ENCODE measurements around the gene OR4A15. TPM values are rescaled to one million over a fixed set of nuclear protein-coding genes. Genes with fewer than 3 reads are reported as not detected.

OR4A15 gene
- total and polyA plus RNA-seq, 10 of the 15 experiments (the other 5 are each of a cell fraction or from before 2014, with no cell fraction given), result not detected

GRCh38 chr11:55345306-55345705, 22.5 kb upstream of the OR4A15 start:
- DNase-seq (ENCODE audit: low read depth, low spot score) (no peak), FAIRE-seq (no peak), ATAC-seq (no peak)
- Histone ChIP-seq H3K79me2 (ENCODE audit: control insufficient read depth, insufficient read depth, low read length) (no peaks in the 10 kb centered on the region), H3K9me3 (replicated peaks; ENCODE audit: control insufficient read depth, insufficient read depth, low read length) (no peaks in the 10 kb centered on the region), H3K4me2 (ENCODE audit: control insufficient read depth, insufficient read depth) (no peak overlapping the region), H3K27ac (ENCODE audit: control insufficient read depth, insufficient read depth) (no peak overlapping the region), H2AFZ (ENCODE audit: control insufficient read depth, low read depth, low read length) (no peak overlapping the region), H3K36me3 (ENCODE audit: control insufficient read depth in 2 of 2, insufficient read depth in 2 of 2, low read length in 1 of 2) (no peaks in the 10 kb centered on the region), H3K9ac (ENCODE audit: control insufficient read depth, insufficient read depth, low read length) (no peak overlapping the region), H4K20me1 (ENCODE audit: control insufficient read depth, insufficient read depth) (no peaks in the 10 kb centered on the region), H3K4me3 (no peak overlapping the region), H3K4me1 (ENCODE audit: control insufficient read depth, insufficient read depth, low read length) (no peaks in the 10 kb centered on the region), H3K27me3 (replicated peaks in 1 of 2; ENCODE audit: control insufficient read depth in 2 of 2, insufficient read depth in 2 of 2, low read length in 1 of 2) (no peaks in the 10 kb centered on the region)
- TF ChIP-seq RUNX3 (IDR thresholded peaks at IDR 0.05; ENCODE audit: low read length), result no peak
- TF ChIP-seq SREBF1 (IDR thresholded peaks at IDR 0.05; ENCODE audit: low read length), result no peak
- no peak for TF ChIP-seq RFX5 (IDR thresholded peaks at IDR 0.05; ENCODE audit: low read depth, low read length)
- TF ChIP-seq ZZZ3 (IDR thresholded peaks at IDR 0.05; ENCODE audit: control insufficient read depth, insufficient read length, low read depth), result no peak
- TF ChIP-seq YBX1 (IDR thresholded peaks at IDR 0.05), result no peak
- no peak for TF ChIP-seq NR2C1 (IDR thresholded peaks at IDR 0.05)
- no peak for TF ChIP-seq USF2 (IDR thresholded peaks at IDR 0.05; ENCODE audit: borderline replicate concordance, low read depth, low read length)
- TF ChIP-seq NFXL1 (IDR thresholded peaks at IDR 0.05; ENCODE audit: borderline replicate concordance), result no peak
- no peak for TF ChIP-seq STAT3 (IDR thresholded peaks at IDR 0.05; ENCODE audit: low read depth, low read length)
- TF ChIP-seq RAD51 (IDR thresholded peaks at IDR 0.05), result no peak
- intact Hi-C loops (cut with micrococcal nuclease; ENCODE audit: unreplicated experiment), result no loop called here
- 33% methylated on average over 1 of the region's 1 CpG for WGBS (ENCODE audit: insufficient coverage, insufficient replicate concordance, low lambda C conversion rate, missing lambda C conversion rate)
- ChIA-PET SMC1A (ENCODE audit: uncharacterized antibody, unreplicated experiment) (no interaction called here), POLR2A (no interaction called here), CTCF (no interaction called here), RAD21 (ENCODE audit: unreplicated experiment) (no interaction called here)
- in situ Hi-C loops (cut with MboI), result loop anchor here (25.0 kb wide), 1 partner anchor 333 kb away; no protein-coding TSS in a partner anchor
- BruUV-seq (replicated peaks), result no TSS peak
